Brain microvascular endothelial cell (primary cell): ENCODE measurements around the gene BAZ1B.

ENCODE experiments used
- DNase-seq: peaks from one replicate; pipeline ENCODE4 v3.0.0-alpha.2; 2020
- H3K27ac ChIP-seq: fragments of 250-450 bp; sonication (Bioruptor Pico); 2 replicates; pipeline ENCODE4 v1.5.1; 2020; ENCODE audit warnings: mild to moderate bottlenecking, moderate library complexity
- H3K27me3 ChIP-seq: fragments of 250-450 bp; sonication (Bioruptor Pico); replicated peaks from 2 replicates; pipeline ENCODE4 v1.5.1; 2020; ENCODE audit warnings: mild to moderate bottlenecking
- H3K36me3 ChIP-seq: fragments of 250-450 bp; sonication (Bioruptor Pico); replicated peaks from 2 replicates; pipeline ENCODE4 v1.5.1; 2020; ENCODE audit warnings: mild to moderate bottlenecking
- H3K4me3 ChIP-seq: 2 replicates; pipeline ENCODE4 v1.5.1; 2011; ENCODE audit warnings: low read depth, mild to moderate bottlenecking, control low read depth, low read length, moderate library complexity
- in situ Hi-C: cut with HindIII; loops from 2 replicates; pipeline ENCODE4 v1.10.0; 2017; ENCODE audit warnings: low sequenced_read_pairs, low pct_ligation_motif_present
- TF ChIP-seq, protein P1 (sequence below): IDR thresholded peaks from 2 replicates; pipeline ENCODE4 v1.5.1; 2011; ENCODE audit warnings: low read depth, mild to moderate bottlenecking, moderate library complexity, low read length, control low read depth, inconsistent platforms; ENCODE audit errors: missing control alignments

Gene BAZ1B

DNA sequence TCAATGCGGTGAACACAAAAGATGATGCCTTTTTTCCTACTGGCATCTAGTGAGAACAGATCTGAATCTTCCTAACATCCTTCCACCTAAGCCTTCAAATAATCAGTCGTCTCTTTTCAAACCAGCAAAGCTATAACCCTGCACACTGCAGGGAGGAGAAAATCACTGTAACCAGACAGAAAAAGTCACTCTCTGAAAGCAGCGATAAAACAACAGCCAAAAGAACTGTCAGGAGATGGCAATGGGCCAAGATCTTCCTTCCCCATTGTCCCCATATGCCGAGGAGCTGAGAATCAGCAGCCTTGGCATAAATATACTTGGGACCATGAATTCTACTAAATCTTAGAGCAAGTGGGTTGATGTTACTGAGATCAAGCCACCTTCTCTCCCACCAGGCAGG lies 75.4 kb downstream of the BAZ1B start:
- in situ Hi-C loops, result no loop called here
- Histone ChIP-seq H3K27me3 (no peaks in the 10 kb centered on the region), H3K27ac (no peak overlapping the region), H3K36me3 (peaks cover 88% of the 10 kb centered on the region), H3K4me3 (no peak overlapping the region)
- DNase-seq, result no peak
- TF ChIP-seq, protein P1, sequence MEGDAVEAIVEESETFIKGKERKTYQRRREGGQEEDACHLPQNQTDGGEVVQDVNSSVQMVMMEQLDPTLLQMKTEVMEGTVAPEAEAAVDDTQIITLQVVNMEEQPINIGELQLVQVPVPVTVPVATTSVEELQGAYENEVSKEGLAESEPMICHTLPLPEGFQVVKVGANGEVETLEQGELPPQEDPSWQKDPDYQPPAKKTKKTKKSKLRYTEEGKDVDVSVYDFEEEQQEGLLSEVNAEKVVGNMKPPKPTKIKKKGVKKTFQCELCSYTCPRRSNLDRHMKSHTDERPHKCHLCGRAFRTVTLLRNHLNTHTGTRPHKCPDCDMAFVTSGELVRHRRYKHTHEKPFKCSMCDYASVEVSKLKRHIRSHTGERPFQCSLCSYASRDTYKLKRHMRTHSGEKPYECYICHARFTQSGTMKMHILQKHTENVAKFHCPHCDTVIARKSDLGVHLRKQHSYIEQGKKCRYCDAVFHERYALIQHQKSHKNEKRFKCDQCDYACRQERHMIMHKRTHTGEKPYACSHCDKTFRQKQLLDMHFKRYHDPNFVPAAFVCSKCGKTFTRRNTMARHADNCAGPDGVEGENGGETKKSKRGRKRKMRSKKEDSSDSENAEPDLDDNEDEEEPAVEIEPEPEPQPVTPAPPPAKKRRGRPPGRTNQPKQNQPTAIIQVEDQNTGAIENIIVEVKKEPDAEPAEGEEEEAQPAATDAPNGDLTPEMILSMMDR, result no peak

DNA sequence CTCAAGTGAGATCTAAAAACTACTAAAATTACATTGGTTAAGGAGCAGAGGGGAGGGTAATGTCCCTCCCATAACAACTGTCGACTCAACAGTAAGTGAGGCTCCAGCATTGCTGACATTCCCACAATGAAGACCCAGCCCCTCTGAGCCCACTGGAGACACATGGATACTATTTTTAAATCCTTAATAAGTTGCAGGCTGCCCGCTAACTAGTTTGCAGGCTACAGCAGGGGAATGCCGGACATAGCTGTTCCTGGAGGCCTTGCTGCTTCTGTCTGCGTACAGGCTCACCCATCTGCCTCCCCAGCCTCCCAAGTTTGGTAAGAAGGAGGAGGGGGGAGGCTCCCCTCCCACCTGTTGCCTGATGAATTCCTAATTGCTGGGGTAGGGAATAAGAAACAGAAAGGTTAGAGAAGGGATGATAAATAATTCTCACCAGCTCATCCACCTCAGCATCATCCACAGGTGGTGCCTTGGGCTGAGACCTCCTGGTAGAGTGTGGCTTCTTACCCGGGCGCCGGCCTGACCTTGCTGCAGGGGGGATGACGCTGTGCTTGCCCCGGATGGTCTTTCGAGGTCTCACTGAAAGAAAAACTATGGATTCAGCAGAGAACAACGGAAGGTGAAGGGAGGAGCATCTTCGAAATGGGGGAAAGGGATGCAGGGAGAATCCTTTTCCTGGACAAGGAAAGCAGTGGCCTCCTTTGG lies 78.4 kb downstream of the BAZ1B start:
- no peak for DNase-seq
- Histone ChIP-seq H3K27ac (no peak overlapping the region), H3K4me3 (no peak overlapping the region), H3K36me3 (peaks cover 77% of the 10 kb centered on the region), H3K27me3 (no peaks in the 10 kb centered on the region)
- TF ChIP-seq, protein P1, result no peak
- in situ Hi-C loops, result no loop called here

DNA sequence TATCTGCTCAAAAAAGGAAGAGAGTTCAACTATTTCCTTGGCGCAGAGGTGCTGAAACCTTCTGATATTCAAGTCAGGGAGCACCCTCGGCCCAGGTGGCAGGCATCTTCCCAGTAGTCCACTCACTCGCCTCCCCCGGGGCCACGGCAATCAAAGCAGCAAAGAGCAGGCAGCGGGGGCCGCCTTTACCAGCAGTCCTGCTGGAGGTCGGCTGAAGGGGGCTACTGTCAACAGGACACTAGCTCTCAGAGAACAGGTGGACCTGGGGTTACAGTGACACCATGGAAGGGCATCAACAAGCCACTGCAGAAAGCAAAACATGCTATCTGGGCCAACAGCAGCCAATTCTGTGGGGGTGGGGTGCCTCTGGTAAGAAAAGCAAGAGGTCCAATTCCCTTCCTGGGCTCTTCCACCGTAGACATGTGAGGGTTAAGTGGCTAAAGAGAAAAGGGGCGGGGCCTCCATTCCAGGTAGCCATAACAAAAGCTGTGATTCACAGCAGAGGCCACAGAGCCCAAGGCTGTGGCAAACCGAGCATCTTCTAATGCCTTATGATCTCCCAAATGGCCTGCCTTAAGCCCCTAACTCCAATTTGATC lies 79.1 kb downstream of the BAZ1B start:
- Histone ChIP-seq H3K27me3 (no peaks in the 10 kb centered on the region), H3K27ac (no peak overlapping the region), H3K36me3 (peaks cover 70% of the 10 kb centered on the region), H3K4me3 (no peak overlapping the region)
- TF ChIP-seq, protein P1, result no peak
- in situ Hi-C loops, result no loop called here
- no peak for DNase-seq

DNA sequence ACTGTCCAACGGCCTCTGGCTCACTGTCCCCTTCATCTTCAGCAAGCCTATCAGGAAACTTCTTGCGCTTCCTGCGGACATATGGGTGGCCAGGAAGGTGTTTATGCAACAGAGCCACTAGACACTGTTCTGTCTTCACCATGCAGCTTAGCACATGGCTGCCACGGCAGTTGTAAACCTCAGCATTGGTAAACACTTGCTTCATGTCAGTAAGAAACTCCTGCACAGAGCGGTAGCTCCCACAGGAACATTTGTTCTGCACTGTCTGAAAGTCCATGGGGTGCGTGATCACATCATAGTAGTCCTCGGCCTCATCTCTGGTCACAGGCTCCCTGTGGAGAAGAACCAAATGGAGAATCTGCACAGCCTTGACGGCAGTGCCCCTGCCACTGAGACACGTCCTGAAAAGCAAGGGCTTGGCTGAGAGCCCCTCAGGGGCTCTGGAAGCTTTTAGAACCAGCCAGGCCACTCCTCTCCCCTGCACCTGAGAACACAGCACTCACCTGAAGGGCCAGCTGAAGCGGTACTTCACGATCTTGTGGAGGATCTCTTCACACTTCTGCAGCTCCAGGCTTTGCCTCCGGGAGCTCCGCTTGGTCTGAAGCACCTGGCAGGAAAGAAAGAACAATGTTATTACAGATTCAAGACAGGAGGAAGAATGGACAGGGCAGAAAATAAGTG lies 79.7 kb downstream of the BAZ1B start:
- TF ChIP-seq, protein P1, result no peak
- DNase-seq, result no peak
- H3K36me3 ChIP-seq, result peaks cover 64% of the 10 kb centered on the region
- H3K4me3 ChIP-seq, result no peak overlapping the region
- H3K27ac ChIP-seq, result no peak overlapping the region
- no peaks in the 10 kb centered on the region for H3K27me3 ChIP-seq
- in situ Hi-C loops, result no loop called here

DNA sequence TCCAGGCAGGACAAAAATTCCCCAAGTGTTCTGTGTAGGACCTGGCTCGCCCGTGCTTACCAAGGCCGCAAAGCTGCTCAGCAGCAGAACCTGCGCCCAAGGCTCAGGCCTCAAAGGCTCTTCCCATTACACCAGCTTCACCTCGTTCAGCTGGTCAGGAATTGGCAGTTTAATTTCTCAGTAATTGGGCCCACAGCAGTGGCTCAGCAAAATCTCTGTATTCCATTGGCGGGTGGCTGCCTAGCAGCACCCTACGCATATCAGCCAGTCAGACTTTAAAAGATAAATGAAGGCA lies 82.7 kb downstream of the BAZ1B start:
- in situ Hi-C loops, result no loop called here
- H3K4me3 ChIP-seq, result no peak overlapping the region
- H3K27me3 ChIP-seq, result no peaks in the 10 kb centered on the region
- TF ChIP-seq, protein P1, result no peak
- DNase-seq, result no peak
- H3K27ac ChIP-seq, result no peak overlapping the region
- peaks cover 37% of the 10 kb centered on the region for H3K36me3 ChIP-seq
